ENCODE measurements around the gene ZFPL1.

ZFPL1 gene

GRCh38 chr11:65124480-65125196 lies 40.6 kb downstream of the ZFPL1 start:
- no peak overlapping the region for H3K4me3 ChIP-seq (ENCODE audit: low read length)
- no peak for DNase-seq (ENCODE audit: low read depth, low spot score)

GRCh38 chr11:65125197-65126056 lies 41.4 kb downstream of the ZFPL1 start:
- DNase-seq (ENCODE audit: low read depth, low spot score) = no peak
- no peak overlapping the region for H3K4me3 ChIP-seq (ENCODE audit: low read length)

- no peak for DNase-seq (ENCODE audit: low read depth, low spot score)
- H3K4me3 ChIP-seq (ENCODE audit: low read length) = no peak overlapping the region
Measured at GRCh38 chr11:65126624-65127274, 42.7 kb downstream of the ZFPL1 start.

DNA sequence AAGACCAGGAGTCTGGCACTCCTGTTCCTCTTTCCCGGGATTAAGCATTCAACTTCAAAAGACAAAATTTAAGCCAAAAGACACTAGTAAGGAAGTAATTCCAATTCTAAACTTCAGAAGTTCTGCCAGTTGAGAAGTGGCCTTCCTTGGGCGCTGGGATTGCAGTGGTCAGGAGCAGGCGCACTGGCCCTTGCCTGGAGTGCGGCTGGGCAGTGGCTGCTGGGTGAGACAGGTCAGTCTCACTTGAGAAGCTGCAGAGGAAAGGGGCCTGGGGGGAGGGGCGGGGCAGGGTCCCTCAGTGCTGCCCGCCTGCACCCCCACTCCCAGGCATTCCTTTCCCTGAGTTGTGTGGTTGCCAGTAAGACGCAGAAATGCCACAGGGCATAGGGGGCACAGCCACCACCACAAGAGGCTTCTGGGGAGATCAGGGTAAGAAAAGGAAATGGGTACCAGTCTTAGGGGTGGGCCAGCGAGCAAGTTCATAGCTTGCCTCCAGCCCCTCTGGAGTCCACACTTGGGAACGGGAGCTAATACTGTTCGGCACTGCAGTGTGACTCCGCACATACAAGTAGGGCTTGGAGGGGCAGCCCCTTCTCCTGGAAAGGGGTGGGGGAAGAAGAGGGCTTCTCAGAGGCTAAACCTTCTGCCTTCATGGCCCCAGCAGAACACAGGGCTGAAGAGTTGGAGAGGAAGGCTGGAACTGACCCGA lies 43.6 kb downstream of the ZFPL1 start:
- no peak overlapping the region for H3K4me3 ChIP-seq (ENCODE audit: low read length)
- no peak for DNase-seq (ENCODE audit: low read depth, low spot score)

DNA sequence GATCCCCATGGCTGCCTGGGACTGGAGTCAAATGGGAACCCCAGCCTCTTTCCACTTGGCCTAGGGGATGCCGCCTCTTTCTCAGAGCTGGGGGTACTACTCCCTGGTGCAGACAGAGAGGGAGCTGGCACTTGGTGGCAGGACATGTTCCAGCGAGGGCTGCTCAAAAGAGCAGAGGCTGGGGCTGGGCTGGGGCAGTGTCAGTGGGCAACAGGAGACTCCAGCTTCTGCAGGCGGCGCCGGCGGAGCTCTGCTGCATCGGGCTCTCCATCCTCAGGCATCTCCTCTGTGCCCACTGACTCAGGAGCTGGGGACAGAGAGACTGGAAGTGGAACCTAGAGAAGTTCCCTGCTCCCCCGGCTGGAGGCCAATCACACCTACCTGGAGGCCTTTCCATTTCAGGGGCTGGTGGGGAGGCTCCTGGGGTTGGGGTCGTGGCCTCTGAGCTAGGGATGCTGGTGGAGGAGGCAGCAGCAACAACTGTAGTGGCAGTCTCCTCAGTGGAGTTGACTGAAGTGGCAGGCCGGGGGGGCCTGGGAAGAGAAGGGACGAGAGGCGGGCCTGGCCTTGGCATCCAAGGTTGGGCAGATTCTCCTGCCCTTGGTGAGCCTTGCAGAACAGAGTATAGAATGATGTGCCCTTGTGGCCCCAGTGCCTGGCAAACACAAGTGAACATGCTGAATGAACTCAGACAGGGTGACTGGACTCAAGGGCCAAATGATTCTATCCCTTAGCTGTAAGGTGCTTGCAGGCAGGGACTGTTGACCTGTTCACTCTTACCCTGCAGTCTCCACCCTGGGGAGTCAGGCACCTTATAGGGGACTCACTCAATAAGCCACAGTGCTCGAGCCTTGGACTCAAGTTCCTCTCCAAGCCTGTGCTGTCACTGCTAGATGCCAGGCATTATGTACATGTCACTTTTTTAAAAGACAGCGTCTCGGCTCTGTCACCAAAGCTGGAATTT lies 44.4 kb downstream of the ZFPL1 start:
- no peak for DNase-seq (ENCODE audit: low read depth, low spot score)
- no peak overlapping the region for H3K4me3 ChIP-seq (ENCODE audit: low read length)

DNA sequence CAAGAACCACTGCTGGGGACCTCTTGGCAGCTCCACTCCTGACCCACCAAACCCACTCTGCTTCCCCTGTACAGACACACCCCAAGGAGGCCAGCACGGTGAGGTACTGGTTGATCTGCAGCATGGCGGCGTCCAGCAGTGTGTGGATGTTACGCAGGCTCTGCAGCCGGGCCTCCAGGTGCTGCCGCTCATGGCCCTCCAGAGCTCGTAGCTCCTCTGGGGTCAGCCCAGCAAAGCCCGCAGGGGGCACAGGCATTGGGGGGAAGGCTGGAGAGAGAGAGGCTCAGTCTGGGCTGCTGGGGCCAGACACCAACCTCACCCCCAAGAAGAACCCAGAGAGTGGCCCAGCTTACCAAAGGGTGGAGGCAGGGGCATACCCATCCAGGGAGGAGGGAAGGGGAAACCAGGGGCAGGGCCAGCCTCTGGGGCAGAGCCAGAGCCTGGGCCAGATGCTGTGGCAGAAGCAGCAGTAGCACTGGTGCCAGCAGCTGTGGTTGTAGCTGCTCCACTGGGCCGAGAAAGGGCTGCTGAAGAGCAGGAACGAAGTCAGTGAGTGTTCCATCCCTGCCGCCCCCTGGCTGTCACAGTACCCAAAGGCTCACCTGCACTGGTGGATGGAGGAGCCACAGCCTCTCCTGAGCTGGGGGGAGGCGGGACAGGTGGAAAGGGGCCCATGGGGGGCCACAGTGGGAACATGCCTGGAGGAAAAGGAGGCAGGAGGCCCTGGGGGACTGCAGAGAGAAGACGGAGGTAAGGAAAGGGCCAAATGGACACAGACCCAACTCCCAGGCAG lies 45.8 kb downstream of the ZFPL1 start:
- no peak for DNase-seq (ENCODE audit: low read depth, low spot score)
- H3K4me3 ChIP-seq (ENCODE audit: low read length) = no peak overlapping the region

- no peak for DNase-seq (ENCODE audit: low read depth, low spot score)
- H3K4me3 ChIP-seq (ENCODE audit: low read length) = no peak overlapping the region
Measured at GRCh38 chr11:65130631-65131416, 46.8 kb downstream of the ZFPL1 start.

DNA sequence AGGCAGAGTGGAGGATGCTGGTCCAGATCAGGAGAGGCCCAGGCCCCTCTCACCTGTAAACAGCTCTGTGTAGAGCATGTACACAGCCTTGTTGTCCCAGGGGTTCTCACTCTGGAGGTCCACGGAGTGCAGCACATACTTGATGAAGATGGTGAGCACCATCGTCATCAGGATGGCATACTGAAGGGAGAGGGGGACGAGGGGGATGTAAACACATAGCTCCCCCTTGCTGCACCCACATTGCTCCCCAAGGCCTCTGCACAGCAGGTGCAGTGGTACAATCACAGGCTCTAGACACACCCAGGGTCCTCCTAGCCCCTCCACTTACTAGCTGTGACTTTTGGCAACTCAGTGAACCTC lies 47.4 kb downstream of the ZFPL1 start:
- no peak overlapping the region for H3K4me3 ChIP-seq (ENCODE audit: low read length)
- no peak for DNase-seq (ENCODE audit: low read depth, low spot score)

DNA sequence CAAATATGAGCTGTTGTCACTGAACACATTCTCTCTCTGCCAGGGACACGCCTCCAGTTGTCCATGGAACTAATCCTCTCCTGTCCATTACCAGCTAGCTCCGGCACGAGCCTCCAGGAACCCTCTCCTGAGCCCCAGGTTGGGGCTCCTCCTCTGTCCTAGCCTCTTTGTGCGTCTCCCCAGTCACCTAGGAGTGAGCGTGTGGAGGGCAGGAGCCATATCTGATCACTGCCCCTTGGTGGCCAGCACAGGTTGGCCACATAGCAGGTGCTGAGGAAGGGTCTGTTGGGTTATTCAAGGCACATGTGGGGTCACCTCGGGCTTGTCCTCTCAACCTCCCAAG lies 47.8 kb downstream of the ZFPL1 start:
- no peak overlapping the region for H3K4me3 ChIP-seq (ENCODE audit: low read length)
- DNase-seq (ENCODE audit: low read depth, low spot score) = no peak

- H3K4me3 ChIP-seq (ENCODE audit: low read length) = no peak overlapping the region
- DNase-seq (ENCODE audit: low read depth, low spot score) = no peak
Measured at GRCh38 chr11:65132238-65132987, 48.4 kb downstream of the ZFPL1 start.

DNA sequence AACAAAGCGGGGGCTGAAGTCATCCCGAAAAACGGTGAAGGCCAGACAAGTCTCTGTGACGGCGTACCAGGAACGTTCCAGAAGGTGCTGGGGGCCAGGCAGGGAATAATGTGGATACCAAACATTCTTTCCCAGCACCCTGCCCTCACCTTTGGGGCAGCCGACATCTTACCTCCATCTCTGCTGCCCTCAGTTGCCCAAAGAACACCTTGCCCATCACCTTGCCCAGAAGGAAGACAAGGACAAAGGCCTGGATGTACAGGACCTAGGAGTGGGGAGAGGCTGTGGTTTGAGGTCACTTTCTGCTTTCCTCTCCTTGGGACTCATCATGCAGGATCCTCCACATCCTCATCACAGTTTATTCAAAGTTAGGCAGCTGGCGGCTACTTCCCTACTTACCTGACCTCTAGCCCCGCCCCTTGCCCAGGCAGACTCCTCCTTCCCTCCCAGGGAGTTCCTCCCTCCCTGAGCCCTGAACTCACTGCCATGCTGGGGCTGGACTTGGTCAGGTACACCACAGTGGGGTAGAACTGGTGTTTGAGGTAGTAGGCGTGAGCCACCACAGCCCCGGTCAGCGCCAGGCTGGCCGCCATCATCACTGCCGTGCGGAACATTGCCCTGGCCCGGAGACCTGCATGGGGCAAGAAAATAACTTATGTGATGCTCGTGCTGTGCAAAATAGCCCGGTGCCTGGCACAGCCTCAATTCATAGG lies 49.1 kb downstream of the ZFPL1 start:
- no peak for DNase-seq (ENCODE audit: low read depth, low spot score)
- peak overlapping the region; percentile 88 for H3K4me3 ChIP-seq (ENCODE audit: low read length)

DNA sequence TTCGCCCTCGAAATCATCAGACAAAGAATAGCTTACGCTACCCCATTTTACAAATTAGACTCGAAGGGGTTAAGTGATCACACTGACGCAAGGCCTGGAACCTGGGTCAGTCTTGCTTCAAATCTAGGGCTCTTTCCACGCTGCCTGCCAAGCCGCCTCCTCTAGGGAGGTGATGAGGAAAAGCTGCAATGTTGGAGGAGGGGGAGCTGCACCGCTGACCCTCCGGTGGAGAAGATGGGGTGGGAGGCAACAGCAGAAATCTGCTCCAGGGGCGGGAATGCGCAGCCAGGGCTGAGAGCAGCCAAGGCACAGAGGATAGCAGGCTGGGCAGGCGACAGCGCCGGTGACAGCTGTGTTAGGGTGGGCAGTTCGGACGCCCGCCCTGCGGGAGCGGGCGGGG lies 49.7 kb downstream of the ZFPL1 start:
- peak overlapping the region; percentile 88 for H3K4me3 ChIP-seq (ENCODE audit: low read length)
- DNase-seq (ENCODE audit: low read depth, low spot score) = no peak

- peak; percentile 80 for DNase-seq (ENCODE audit: low read depth, low spot score)
- H3K4me3 ChIP-seq (ENCODE audit: low read length) = peak within 1 kb of the TSS; percentile 88
Measured at GRCh38 chr11:65134240-65134951, 50.4 kb downstream of the ZFPL1 start, which contains the start of gene SYVN1. SYVN1 (minus strand) TSS chr11:65134519; CDS start chr11:65133601, 918 bp downstream.

- peak; percentile 94 for DNase-seq (ENCODE audit: low read depth, low spot score)
- H3K4me3 ChIP-seq (ENCODE audit: low read length) = peak overlapping the region; percentile 88
Measured at GRCh38 chr11:65134952-65135632, 51.1 kb downstream of the ZFPL1 start.
